Coronary artery (tissue), 2 donors: ENCODE results near the gene ZNF365.

Source experiments
- DNase-seq: peaks from one replicate; pipeline ENCODE4 v3.0.0-alpha.2; 2017; ENCODE audit warnings: low spot score
- H3K27ac ChIP-seq, 2 donors: fragments of 200-600 bp; sonication (generic); one replicate each; pipeline ENCODE4 v1.5.1; 2016 to 2019
- H3K4me3 ChIP-seq: fragments of 200-600 bp; sonication (generic); 2 replicates; pipeline ENCODE4 v1.5.1; 2016; ENCODE audit warnings: mild to moderate bottlenecking, moderate library complexity
- CTCF ChIP-seq: fragments of 200-600 bp; sonication (generic); IDR thresholded peaks from one replicate; pipeline ENCODE4 v1.5.1; 2019; ENCODE audit warnings: antibody characterized with exemption

The ZNF365 gene

GRCh38 chr10:62384447-62385081 is 10.4 kb downstream of the ZNF365 start:
- H3K27ac ChIP-seq = no peak overlapping the region
- TF ChIP-seq CTCF = no peak

GRCh38 chr10:62386356-62387320 is 12.5 kb downstream of the ZNF365 start:
- TF ChIP-seq CTCF = no peak
- DNase-seq = no peak
- Histone ChIP-seq H3K27ac (no peak overlapping the region), H3K4me3 (no peak overlapping the region)

More at GRCh38 chr10:62384447-62385081, 10.4 kb downstream of the ZNF365 start:
- DNase-seq = no peak
- H3K4me3 ChIP-seq = no peak overlapping the region

GRCh38 chr10:62388328-62388727 is 14.2 kb downstream of the ZNF365 start:
- no peak for DNase-seq
- no peak overlapping the region for H3K4me3 ChIP-seq
- no peak for TF ChIP-seq CTCF
- H3K27ac ChIP-seq = no peak overlapping the region

DNA sequence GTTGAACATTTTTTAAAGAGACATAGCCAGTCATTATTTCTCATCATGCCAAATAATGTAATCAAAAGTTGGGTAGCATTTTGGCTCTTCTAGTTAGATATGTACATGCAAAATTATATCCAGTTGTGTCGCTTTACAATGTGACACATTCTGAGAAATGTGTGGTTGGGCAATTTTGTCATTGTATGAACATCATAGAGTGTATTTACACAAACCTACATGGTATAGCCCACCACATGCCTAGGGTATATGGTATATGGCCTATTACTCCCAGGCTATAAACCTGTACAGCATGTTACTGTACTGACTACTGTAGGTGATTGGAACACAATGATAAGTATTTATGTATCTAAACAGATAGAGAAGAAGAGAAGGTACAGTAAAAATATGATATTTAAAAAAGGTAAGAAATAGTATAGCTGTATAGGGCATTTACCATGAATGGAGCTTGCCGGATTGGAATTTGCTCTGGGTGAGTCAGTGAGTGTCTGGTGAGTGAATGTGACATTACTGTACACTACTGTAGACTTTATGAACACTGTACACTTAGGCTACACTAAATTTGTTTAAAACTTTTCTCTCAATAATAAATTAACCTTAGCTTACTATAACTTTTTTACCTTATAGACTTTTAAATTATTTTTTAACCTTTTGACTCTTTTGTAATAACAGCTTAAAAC is 16.5 kb downstream of the ZNF365 start:
- no peak for TF ChIP-seq CTCF
- Histone ChIP-seq H3K27ac (no peak overlapping the region), H3K4me3 (no peak overlapping the region)
- no peak for DNase-seq

DNA sequence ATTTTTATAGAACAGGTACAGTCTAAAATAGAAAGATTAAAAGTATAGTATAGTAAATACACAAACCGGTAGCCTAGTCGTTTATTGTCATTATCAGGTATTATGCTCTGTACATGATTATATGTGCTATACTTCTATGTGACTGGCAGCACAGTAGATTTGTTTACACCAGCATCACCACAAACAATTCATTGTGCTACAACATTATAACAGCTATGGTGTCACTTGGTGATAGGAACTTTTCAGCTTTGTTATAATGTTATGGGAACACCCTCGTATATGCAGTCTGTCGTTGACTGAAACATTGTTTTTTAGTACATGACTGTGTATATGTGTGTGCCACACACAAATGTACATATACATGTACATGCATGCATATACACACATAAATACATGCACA is 19.1 kb downstream of the ZNF365 start:
- TF ChIP-seq CTCF = no peak
- no peak overlapping the region for H3K4me3 ChIP-seq
- no peak for DNase-seq
- no peak overlapping the region for H3K27ac ChIP-seq

DNA sequence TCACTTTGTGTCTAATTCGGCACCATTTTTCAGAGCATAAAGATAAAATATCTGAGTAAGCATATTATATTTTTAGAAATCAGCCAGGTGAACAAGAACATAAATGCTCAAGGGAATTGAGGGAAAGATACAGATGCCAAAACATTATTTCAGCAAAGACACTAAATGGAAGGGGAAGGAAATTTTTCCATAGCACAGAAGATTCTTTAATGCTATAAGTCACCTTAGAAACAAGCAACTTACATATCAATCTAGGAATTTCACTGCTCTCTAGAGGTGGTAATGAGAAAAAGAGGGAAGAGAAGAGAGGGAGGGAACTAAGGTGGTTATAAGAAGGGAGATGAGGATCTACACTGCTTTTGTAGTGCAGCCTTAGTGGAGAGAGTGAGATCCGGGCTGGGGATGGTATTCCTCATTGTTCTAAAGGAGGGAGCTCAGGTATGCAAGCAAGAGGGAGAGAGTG is 20.4 kb downstream of the ZNF365 start:
- Histone ChIP-seq H3K4me3 (no peak overlapping the region), H3K27ac (no peak overlapping the region)
- DNase-seq = no peak
- TF ChIP-seq CTCF = no peak
